ENCODE data around the gene AJAP1. TPM values are rescaled to one million over a fixed set of nuclear protein-coding genes. Genes with fewer than 3 reads are reported as not detected.

Gene AJAP1
- 1 to 10 TPM in 1 of 3 donors, under 1 TPM in 2; 0.09 to 1.1 (median 0.17) TPM for total RNA-seq
- long read RNA-seq, donor 1, full-length matches to known transcripts, result 1 of 3 reads
- long read RNA-seq, donor 1, partial matches to known transcripts, result 2 of 3 reads
- long read RNA-seq, donor 1, other reads (novel, unspliced or antisense), result 0 of 3 reads
- long read RNA-seq, donor 2, result 0 reads

DNA sequence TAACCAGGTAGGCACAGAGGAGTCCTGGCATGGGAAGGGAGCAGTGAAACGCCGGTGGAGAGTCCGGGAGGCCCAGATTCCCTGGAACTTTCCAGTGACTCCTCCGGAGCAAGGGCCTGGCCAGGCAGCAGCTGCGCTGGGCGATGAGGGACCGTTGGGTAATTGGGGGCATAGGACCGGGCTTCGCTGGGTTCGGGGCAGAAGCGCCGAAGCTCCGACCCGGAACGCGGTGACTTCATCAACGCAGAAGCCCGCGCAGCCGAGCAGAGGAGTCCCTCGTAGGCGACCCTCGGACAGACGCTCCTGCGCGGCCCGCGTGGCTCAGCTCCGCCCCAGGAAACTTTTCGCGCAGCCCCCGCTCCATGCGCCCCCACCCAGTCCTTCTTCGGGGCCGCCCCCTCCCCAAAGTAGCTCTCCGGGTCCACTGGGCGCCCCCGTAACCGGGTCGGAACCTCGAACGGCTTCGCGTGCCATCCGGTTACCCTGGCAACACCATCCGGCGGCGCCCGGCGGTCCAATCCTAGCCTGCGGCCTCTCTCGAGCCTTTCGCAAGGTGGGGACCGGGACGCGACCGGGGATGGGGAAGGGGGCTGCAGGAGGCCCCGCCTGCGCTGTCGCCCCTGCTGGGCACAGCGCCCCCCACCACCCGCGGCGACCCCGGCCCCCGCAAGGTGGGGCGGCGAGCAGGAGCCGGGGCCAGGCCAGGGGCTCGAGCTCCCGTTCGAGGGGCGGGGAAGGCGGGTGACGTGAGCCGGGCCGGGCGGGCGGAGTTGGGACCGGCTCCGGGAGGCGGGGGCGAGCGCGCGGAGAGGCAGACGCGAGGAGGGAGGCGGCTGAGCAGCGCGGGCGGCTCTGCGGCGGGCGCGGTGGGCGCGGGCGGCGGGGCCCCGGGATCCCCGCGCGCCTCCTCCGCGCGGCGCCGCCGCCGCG is at the start of gene AJAP1:
TSS of gene AJAP1 (plus strand) at position 814 of the 930 bp plus-strand sequence. CDS start 817 bp downstream, outside the sequence.
- ATAC-seq, result no peak
- H3K36me3 ChIP-seq (ENCODE audit: low read depth), result no peaks in the 10 kb centered on the region
- DNase-seq, result no peak
- TF ChIP-seq CTCF (IDR thresholded peaks at IDR 0.05), result no peak
- no peaks in the 10 kb centered on the region for H3K4me1 ChIP-seq (ENCODE audit: low read depth)
- no peak within 1 kb of the TSS for H3K4me3 ChIP-seq
- intact Hi-C loops (cut with DNase I, micrococcal nuclease), result no loop called here
- no peaks in the 10 kb centered on the region for H3K9me3 ChIP-seq

DNA sequence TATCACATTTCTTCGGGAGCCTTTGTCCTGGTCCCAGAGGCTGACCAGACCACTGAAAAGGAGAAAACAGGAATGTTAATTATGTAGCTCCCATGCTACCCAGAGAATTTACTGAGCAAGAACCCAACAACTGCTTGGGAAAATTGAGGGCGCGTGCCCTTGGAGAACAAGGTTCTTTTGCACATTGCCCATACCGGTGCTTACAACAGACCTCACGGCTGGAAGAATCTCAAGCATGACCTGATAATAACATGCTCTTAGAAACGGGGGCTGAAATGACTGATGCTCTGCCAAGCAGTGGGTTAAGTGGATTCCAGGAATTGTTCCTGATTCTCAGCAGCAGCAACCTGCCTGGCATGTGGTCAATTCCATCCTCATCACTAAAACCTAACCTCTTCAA is 49.3 kb upstream of the AJAP1 start:
- intact Hi-C loops (cut with DNase I, micrococcal nuclease), result no loop called here
- ATAC-seq (no peak), DNase-seq (no peak)
- TF ChIP-seq CTCF (IDR thresholded peaks at IDR 0.05), result no peak
- H3K4me1 ChIP-seq (ENCODE audit: low read depth), result no peaks in the 10 kb centered on the region
- no peak overlapping the region for H3K4me3 ChIP-seq
- peaks cover 7% of the 10 kb centered on the region for H3K9me3 ChIP-seq
- H3K36me3 ChIP-seq (ENCODE audit: low read depth), result no peaks in the 10 kb centered on the region

- DNase-seq (no peak), ATAC-seq (no peak)
- H3K4me1 ChIP-seq (ENCODE audit: low read depth), result no peaks in the 10 kb centered on the region
- H3K4me3 ChIP-seq, result no peak overlapping the region
- intact Hi-C loops (cut with DNase I, micrococcal nuclease), result no loop called here
- no peaks in the 10 kb centered on the region for H3K36me3 ChIP-seq (ENCODE audit: low read depth)
- H3K9me3 ChIP-seq, result peaks cover 9% of the 10 kb centered on the region
- TF ChIP-seq CTCF (IDR thresholded peaks at IDR 0.05), result no peak
Measured at GRCh38 chr1:4611563-4612341, 42.7 kb upstream of the AJAP1 start.

DNA sequence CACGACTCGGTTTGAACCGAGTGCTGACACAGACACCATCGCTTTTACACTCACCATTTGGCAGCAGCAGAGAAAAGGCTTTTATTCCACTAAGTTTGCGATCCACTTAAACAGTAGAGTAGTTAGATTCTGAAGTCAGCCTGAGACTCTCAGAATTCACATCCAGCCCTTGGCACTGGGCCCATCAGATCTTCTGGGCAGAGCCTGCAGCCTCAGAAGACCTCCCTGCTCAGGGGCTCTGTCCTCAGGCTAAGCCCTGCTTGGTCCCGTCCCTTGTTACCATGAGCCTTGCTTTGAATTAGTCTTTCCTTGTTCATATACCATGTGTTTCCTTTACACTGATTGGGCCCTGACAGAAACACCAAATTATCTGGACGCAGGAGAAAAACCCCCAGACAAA is 41.4 kb upstream of the AJAP1 start:
- TF ChIP-seq CTCF (IDR thresholded peaks at IDR 0.05), result no peak
- no peak overlapping the region for H3K4me3 ChIP-seq
- intact Hi-C loops (cut with DNase I, micrococcal nuclease), result no loop called here
- DNase-seq (no peak), ATAC-seq (no peak)
- peaks cover 9% of the 10 kb centered on the region for H3K9me3 ChIP-seq
- no peaks in the 10 kb centered on the region for H3K36me3 ChIP-seq (ENCODE audit: low read depth)
- no peaks in the 10 kb centered on the region for H3K4me1 ChIP-seq (ENCODE audit: low read depth)

- ATAC-seq, result no peak
- intact Hi-C loops (cut with DNase I, micrococcal nuclease), result no loop called here
- H3K9me3 ChIP-seq, result peaks cover 9% of the 10 kb centered on the region
- H3K4me1 ChIP-seq (ENCODE audit: low read depth), result no peaks in the 10 kb centered on the region
- H3K4me3 ChIP-seq, result no peak overlapping the region
- no peak for TF ChIP-seq CTCF (IDR thresholded peaks at IDR 0.05)
- peak in 1 of 3 donors; percentile 16 for DNase-seq
- no peaks in the 10 kb centered on the region for H3K36me3 ChIP-seq (ENCODE audit: low read depth)
Measured at GRCh38 chr1:4613606-4614370, 40.6 kb upstream of the AJAP1 start.
